Activated CD4-positive, CD25-positive, alpha-beta regulatory T cell treated with anti-CD3 and anti-CD28 coated beads, Interleukin-2, amount 50 U/mL, for 24 hours (primary cell): ENCODE data around the gene DSCAML1.
A peak's percentile ranks its signal among the peaks of the same experiment; 100 is the strongest.

Experiments used
- ATAC-seq, 2 donors: fragments of 150-1000 bp; cut with Tn5 transposase; one replicate each; pipeline ENCODE4 v1.10.0; 2021; ENCODE audit warnings: mild to moderate bottlenecking in 1 of 2, moderate library complexity in 1 of 2

Gene DSCAML1

DNA sequence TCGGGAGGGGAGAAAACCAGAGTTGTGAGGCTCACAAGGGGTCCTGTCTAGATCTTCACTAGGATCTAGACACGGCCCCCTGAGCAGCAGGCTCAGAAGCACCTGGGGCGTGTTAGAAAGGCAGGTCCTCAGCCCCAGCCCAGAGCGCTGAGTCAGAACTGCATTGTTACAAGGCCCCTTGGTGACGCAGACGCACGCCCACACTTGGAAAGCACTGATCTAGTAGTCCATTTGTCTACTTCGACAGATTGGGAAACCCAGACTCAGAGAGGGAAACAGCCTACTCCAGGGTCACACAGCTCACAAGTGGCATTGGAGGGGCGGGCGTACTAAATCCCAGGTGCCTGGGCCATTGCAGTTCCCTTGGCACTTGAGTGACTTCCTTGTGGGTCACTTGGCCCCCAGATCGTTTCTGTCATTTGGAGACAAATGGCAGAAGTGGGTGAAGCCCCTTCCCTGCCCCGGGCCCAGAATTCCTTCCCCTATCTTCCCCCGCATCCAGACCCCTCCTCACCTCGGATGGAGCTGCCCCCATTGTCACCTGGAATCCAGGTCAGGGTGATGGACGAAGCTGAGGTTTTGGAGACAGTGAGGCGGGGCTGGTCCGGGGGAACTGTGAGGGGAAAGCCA, 358.5 kb downstream of the DSCAML1 start:
- peak in 1 of 2 donors; percentile 95 for ATAC-seq

DNA sequence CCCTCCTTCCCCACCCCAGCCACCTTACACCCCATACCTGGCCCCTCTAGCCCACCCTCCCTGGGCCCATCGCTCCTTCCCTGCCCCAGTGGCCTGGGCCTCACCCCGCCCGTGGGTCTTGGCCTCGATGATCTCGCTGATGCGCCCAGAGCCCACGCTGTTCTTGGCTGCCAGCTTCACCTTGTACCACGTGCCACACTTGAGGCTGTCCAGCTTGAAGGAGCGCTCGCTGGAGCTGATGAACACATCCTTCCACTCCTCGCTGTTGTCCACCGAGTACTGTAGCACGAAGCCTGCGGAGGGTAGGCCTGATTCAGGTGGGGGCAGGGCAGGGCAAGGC, 359.3 kb downstream of the DSCAML1 start:
- no peak for ATAC-seq

DNA sequence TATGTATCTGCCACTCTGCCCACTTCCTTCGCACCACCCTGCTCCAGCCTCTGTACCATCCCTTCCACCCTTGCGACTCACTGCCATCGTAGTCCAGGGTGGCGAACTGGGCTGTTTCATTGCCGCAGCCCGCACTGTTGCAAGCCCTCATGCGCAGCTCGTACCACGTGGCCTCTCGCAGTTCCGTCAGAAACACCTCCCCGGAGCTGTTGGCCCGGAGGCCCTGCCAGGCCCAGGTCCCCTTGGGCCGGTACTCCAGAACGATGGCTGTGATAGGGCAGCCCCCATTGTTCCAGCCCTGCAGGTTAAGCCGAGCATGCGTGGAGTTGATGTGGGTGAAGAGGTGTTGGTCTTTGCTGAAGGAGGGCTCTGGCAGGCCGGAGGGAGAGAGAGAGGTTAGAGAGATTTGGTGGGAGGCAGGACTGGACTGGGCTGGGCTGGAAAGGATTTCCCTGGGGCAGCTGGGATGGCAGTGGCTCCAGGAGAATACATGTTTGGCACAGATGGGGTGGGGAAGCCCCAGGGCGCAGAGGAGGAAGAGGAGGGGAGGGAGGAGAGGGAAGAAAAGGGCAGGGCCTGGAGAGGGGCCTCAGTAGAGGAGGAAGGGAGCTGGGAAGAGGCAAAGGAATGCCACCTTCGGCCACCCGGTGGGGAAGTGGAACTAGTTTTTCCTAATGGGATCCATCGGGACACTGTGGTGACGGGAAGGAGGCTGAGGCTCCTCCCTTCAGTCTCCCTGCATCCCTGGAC, 359.8 kb downstream of the DSCAML1 start:
- ATAC-seq: no peak

DNA sequence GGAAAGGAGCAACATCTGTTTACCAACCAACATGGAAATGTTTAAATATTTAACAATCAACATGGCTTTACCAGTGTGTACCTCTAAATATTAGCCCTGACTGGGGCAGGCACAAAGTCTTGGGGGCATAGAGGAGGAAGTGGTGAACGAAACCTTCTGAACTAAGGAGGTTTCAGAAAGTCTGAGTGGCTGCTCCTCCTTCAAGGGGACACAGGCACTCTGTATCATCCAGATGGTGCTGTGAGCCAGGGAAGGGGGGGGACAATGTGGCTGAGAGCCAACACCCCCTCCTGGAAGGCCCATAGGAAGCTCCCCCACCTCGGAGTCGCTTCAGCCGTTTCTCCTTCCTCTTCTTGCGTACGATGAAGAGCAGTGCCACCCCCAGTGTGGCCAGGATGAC, 361.7 kb downstream of the DSCAML1 start:
- ATAC-seq: no peak

DNA sequence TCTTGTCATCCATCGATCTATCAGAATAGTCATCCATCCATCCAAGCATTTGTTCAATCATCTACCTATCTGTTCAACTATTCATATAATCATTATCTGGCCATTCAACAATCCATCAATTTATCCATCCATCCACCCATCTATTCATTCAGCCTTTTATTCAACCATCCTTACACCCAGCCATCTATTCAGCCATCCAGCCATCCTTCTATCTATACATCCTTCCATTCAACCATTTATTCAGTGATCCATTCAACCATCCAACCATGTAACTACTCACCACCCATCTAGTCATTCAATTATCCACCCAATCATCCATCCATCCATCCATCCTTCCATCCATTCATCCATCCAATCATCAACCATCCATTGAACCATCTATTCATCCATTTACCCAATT, 362.5 kb downstream of the DSCAML1 start:
- no peak for ATAC-seq

DNA sequence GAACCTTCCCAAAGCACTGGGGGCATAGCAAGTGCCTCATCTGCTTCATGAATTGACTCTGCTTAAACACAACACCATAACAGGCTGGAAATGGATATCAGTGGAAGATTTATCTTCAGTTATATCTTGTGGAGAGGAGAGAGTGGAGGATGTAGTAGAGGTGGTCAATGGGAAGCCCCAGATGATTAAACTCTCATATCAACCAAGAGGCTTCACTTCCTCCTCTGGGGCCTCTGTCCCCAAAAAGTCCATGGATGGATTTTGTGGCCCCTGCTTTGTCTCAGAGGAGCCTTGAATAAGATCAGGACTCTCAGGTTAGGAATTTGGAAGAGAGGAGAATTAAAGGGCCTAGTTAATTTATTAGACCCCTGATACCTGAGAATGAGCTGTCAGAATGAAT, 363.3 kb downstream of the DSCAML1 start:
- ATAC-seq: no peak

DNA sequence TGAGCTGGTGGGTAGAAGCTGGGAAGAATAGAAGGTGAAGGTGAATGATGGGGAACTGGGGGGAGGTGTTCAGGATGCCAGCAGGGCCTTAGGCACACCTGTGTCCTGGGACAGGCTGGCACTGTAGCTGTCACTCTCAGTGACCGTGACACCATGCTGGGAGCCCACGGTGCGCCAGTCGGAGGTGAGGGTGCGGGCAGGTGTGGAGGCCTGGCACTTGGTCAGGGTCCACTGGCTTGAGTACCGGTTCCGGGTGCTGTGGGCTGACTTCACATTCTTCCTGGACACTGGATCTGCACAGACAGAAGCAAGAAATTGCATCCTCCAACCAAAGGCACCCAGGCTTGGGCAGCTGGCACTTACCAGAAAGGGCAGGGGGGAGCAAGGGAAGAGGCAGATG, 365.6 kb downstream of the DSCAML1 start:
- no peak for ATAC-seq

DNA sequence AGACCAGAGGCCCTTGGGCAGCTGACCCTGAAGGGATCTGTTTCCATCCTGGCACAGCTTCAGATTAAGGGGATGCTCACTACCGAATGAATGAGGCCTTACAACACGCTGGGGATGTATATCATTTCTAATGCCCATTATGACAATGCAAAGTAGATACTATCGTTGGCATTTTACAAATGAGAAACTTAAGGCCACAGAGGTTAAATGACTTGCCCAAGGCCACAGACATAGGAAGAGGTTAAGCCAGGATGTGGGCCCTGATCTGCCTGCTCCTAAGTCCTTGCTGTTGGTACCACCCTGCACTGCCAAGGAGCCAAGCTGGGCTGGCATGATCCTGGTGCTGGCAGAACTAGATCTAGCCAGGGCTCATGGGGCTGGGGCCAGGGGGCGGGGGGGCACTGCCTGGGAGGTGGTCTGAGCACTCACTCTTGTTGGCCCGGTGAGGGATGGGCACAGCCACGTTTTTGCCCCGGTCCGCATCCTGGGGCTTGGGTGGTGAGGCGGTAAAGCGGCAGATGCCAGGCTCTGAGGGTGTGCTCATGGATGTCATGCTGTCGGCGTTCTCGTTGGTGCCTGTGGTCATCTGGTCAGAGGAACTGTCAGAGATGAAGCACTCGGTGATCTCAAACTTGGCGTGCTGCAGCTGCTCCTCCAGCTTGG, 366.6 kb downstream of the DSCAML1 start:
- no peak for ATAC-seq

DNA sequence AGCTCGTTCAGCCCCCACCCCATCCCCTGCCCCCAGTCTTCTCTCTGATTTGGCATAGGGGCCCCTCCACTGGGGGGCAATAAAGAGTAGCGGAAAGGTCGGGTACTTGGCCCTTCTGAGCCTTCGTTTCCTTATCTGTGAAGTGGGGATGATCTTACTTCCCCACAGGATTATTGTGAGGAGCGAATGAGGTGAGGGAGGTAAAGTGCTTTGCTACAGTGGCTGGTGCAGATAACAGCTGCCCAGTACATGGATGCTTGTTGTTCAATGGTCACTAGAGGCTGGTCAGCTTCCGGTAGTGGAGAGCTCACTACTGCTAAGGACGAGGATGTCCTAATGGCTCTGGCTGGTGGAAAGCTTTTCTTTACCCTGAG, 368.2 kb downstream of the DSCAML1 start:
- ATAC-seq: no peak

DNA sequence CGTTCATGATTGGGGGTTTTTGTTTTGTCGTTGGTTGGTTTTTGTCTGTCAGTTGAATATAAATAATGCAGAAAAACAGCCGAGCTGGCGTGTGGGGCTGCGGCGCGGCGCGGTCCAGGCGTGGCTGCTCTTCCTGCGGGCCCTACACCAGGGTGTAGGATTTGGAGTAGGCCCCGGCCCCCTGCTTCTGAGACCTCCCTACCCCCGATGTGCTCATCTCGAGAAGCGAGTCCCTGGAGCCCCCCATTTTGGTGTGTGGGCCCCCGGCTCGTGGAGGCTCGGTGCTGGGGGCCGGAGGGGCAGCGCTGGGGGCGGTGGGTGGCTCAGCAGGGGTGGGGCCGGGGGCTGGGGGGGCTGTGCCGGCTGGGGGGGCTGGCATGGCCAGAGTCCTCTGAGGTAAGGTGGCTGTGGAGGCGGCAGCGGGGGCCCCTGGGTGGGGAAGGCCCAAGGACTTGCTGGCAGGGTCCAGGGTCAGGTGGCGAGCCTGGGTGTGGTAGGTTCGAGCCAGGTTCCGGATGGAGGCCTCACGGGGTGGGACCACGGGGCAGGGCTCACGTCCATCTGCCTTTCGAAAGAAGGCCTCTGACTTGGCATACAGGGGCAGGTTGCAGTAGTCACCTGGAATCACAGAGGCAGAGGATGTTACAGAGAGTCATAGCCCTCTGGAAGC, 368.7 kb downstream of the DSCAML1 start:
- ATAC-seq: no peak

DNA sequence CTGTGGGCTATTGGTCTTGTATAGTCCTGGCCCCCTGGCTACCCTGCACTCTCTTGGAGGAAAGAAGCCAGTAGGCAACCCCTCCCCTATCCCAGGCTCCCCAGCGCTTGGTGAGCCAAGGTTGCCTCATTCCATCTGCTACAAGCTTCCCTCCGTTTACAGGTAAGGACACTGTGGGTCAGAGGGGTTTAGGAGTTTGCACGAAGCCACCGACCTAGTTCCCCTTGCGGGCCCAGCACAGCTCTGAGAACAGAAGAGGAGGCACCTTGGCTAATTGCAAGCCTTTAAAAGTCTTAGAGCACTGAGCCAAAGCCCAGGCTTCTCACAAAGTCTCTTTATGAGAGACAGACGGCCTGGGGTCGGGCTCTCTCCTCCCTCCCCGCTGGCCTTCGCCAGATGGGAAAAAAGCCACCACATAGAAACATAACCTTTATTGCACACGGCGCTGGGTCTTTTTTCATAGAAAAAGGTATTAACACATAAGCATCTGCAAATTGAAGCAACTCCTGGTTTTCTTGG, 369.6 kb downstream of the DSCAML1 start:
- ATAC-seq: no peak

DNA sequence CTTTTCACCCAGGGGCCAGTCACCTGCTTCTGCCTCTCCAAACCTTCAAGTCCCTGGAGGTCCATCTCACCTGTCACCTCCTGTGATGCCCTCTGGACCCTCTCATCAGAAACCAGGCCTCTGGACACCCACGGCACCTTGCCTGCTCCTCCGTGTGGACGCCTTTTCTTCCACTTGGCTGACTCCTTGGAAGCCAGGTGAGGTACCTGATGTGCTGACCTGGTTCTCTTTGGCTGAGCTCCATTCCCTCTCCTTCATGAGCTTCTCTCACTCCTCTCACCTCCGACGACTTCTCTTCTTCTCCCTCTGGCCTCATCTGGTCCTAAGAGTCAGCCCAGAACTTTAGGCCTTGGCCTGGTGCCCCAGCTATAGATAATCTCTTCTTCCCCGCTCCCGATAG, 370.1 kb downstream of the DSCAML1 start:
- no peak for ATAC-seq

DNA sequence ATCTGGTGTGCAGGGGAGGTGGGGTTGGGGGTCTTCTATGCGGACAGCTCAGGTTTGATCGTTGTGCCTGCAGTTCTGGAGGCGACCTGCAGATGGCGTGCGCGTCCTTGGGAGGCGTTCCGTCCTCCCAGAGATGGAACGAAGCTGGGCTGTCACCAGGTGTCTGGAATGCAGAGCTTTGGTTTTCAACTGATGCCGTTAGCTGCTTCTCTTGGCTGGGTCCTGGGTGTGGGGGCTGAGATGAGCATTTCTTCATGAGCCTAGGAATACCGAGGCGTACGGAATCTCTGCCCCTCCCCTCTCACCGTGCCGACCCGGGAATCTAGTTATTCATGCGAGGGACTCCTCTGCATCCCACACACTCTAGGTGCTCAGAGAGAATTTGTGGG, 370.7 kb downstream of the DSCAML1 start:
- peak in 1 of 2 donors; percentile 59 for ATAC-seq

DNA sequence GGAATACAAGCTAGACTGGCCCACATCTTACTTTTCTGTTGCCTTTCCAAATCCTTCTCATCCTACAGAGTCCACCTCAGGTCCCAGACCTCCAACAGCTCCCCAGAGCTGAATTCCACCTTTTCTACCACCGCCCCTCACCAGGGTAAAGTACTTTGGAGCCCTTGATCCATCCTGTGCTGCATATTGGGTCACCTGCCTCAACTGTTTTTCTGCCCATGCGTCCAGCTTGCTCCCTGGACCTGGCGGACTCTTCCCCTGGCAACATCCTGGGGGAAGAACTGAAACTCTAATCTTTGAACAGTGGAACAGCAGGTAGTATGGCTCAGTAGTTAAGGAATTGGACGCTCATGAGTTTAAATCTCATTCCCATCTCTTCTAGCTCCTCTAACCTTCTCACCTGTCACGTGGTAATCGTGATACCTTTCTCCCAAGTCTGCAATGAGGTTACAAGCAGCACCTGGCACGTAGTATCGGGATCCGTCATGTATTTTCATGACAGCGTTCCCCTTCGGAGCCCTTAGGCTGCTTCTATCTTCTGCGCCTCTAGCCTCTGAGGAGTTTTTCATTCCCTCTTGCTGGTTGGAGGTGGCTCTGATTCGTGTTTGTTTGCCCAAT, 371.2 kb downstream of the DSCAML1 start:
- no peak for ATAC-seq

DNA sequence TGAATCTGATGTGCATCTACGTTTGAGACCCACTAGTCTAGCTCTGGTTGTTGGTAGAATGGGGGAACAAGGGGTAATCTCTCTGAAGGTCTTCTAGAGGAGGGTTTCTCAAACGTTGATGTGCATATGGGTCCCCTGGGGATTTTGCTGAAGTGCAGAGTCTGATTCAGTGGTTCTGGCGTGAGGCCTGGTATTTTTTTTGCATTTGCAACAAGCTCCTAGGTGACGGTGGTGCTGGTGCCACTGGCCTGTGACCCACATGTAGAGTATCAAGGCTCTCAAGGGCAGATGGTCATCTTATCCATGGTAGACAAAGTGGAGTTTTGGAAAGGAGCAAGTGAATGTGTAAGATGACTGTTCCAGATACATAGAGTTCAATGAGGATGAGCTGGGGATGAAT, 372.2 kb downstream of the DSCAML1 start:
- ATAC-seq: no peak

DNA sequence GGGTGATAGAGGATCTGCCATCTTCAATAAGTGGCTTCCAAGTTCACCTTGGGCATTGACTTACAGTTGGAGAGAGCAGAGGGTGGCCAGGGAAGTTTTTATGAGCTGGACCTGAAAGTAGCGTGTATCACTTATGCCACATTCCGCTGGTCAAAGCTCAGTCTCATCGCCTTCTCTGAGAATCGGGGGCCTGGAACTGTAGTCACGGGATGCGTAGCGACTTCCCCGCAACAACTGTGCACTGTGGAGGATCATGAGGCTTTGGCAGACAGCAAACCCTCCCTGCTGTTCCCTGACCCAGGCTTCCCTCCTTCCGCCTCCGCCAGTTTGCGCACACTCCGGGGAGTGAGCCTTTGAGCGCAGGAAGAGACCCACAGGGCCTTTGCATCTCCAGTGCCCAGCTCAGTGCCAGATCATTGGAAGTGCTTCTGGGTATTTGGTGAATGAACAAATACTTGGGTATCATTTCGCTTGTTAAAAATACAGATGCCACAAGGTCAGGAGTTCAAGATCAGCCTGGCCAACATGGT, 373.9 kb downstream of the DSCAML1 start:
- ATAC-seq: no peak

DNA sequence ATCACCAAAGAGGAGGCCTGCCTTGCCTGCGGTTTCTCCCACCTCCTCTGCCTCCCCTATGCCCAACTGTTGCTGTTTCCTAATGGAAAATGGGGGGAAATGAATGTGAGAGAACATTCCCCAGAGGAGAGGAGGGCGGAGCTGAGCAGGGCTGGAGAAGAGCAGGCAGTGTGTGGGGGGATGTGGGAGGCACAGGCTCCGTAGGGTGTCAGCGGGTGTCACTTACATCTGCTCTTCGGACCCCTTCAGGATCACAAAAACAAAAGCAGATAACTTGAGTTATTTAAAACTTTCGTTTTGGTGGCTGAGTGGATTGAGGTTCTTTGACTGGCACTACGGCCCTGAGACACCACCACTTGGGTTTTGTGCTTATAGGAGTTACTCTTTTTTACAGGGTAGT, 375.5 kb downstream of the DSCAML1 start:
- no peak for ATAC-seq

DNA sequence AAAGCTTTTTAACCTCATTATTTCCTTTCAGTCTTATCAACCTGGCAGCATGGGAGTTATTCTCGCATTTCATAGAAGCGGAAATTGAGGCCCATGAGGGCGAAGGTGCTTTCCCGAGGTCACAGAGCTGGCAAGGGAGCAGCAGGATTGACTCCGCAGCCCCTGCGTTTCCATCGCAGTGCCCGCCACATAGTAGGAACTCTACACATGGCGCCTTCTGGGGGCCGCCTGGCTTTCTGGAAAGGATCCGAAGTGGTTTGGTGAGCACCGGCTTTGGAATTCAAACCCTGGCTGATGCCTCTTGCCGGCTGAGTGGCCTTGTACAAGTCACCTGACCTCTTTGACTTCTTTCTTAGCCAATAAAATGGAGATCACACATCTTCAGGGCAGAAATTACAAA, 376.0 kb downstream of the DSCAML1 start:
- no peak for ATAC-seq

DNA sequence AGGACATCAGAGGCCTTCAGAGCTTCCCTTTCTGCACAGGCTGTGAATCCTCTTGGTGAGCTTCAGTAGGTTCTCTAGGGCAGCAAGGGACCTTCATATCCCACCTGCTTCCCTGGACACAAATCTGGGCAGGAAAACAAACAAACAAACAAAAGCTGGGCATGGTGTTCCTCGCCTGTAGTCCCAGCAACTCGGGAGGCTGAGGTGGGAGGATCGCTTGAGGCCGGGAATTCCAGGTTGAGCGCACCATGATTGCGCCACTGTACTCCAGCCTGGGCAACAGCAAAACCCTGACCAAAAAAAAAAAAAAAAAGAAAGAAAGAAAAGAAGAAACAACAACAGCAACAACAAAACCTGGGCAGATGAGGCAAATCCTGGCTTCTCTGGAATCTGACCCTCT, 376.4 kb downstream of the DSCAML1 start:
- ATAC-seq: no peak

DNA sequence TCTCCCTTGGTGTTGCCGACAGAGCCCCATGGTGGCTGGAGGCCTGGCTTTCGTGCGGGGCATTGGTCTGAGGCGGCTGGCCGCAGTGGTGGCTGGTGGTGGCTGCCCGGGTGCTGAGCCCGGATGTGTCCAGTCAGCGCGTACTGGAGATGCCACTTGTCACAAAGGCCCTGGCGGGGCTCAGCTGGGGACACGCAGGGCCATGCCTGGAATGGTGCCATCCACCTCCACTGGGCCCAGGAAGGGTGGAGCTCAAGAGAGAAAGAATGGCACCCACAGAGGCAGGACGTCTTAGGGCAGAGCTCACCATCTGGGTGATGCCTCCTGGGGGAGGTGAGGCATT, 376.9 kb downstream of the DSCAML1 start:
- no peak for ATAC-seq

DNA sequence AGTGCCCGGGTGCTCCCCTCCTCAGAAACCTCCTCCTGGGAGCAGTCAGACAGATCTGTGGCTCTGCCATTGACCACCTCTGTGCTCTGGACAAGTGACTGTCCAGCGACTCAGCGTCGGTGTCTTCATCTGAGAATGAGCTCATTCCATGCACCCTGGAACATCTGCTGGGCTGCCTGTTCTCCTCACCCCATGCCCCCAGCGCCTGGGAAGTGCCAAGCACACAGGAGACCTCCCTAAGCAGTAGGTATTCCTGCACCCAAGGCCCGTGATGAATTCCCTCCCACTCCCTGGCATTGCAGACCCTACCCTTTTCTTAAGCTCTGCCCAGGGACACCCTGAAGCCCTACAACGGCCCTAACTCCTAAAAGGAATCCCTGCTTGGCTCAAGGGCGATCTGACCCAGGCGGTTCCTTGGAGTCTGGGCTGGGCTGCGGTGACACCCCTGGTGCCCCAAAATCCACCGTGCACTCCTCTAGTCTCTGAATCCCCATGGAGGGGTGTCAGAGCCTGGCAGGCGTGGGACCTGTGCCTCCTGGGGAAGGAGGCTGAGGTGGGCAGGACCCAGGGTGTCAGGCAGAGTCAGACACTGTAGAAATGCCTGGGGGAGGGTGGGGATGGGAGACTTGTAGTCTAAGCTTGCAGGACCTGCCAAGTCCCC, 377.4 kb downstream of the DSCAML1 start:
- no peak for ATAC-seq

DNA sequence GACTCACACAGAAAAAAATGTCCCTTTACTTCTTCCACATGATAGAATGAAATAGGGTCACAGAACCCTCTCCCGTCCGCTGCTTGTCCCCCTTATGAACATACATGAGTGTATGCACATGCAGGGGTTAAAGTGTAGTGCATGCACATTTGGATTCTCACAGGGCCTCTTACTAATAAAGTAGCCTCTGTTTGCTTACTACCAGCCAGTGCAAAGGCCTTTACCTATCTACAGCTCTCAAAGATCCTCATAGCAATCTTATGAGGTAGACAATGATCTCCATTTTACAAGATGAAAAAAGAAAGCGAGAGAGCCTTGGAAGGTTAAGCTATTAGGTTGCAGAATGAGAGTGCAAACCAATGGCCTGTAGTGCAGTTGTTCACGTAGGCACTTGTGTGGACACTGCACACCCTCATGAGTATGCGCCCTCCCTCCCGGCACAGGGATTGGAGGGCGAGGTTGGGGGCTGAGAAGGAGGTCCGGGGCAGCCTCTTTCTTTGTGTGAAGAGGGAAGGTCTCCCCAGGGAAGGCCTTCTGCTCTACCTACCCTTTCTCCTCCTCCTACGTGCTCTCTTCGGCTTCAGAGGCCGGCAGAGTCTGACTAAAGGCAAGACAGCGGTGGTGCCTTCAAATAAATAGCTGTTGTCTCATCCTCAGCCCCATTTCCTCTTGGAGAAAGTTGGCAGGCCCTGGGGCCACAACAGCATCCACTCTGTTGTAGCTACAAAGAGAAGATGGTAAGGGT, 378.1 kb downstream of the DSCAML1 start:
- ATAC-seq: no peak
